Embryonic facial prominence (tissue), 1 donor: Measurements from ENCODE around the gene RBFOX1.

Experiments used
- DNase-seq: peaks from one replicate; pipeline ENCODE4 v3.0.0-alpha.2; 2016; ENCODE audit errors: extremely low spot score

RBFOX1 gene

DNA sequence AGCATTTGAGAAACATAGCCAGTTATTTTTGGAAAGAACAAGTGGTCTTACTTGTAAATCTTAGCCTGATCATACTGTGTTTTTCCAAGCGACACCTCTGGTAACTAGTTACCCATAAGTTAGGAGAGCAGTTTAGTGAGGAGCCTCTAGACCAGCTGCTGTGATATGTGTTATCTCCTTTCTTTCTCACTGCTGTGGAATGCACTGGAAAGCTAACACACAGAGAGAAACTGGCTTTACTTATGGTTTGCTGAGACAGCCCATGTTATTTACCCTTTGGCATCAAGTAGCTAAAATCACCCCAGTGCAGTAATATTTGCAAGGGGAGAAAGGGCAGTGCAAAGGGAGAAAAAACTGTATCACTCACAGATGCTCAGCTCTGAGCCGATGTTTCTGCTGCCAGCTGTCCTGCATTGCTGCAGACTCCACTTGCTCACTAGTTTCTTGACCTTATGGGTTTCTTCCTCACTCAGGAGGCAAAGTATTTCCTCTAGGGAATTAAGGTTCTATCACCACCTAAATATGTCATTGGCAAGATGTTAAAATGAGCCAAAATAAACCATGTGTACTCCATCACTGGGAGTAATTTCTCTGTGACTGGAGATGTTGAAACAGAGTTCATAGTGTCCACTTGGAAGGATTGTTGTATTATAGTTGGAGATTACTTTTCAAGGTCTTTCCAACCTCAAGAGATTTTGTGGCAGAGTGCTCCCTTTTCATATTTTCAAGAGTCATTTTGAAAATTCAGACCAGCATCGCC lies 2.3 kb downstream of the RBFOX1 start:
- DNase-seq, result no peak

DNA sequence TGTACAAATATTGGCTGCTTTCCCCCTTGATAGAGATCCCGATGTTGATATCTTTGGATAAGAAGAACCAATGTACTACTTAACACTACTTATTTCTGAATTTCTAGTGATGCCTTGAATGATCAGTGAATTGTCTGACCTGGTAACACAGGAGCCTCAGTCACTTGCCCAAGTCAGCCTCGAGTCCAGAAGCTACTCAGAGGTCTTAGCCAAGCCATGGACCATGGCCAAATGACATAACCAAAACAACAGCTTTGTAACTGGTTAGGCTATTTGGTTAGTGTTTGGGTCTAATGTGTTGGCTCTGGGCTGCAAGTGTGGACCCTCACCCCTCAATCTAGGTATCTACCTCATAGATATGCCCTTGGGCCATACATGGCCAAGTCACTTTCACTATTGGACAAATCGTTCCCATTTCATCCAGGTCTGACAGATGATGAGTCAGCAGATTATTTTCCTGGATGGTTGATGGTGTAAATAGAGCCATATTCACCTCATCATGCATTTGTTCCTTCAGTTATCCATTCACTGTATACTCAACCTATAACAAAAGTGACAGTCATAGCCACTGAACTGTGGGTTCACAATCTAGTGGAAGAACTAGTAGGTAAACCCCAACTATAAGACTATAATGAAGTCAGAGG lies 3.5 kb downstream of the RBFOX1 start:
- no peak for DNase-seq

DNA sequence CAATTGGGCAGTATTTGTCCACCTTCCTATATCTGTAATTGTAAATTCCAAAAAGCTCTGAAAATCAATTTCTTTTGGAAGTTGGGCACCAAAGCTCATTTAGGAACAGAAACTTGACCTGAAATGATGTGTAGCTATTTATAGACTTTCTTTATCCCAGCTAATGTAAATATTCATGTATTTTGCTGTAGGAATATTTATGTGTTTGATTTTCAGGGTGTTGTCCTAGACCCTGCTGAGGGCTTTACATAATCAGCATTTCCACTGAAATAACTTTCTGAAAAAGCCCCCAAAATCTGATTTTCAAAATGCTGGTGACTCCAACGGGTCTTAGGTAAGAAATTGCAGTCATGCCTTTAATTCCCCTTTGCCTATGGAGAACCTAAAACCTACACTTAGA lies 4.1 kb downstream of the RBFOX1 start:
- no peak for DNase-seq

DNA sequence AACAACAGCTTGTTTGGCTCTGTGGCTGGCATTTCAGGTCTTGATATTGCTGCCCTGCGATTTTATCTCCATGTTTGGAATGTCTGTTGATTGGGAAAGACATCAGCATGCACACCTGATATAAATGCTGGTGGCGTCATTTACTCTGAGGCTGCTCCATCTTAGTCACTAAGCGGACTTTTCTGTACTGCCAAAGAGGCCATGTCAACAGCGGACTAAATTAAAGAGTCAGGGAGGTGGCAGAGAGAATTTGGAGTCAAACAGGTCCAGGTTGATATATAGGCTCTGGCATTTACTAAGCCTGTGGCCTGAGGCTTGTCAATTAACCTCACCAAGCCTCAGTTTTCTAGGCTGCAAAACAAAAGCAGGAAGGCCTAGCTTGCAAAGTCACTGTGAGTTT lies 6.2 kb downstream of the RBFOX1 start:
- no peak for DNase-seq

DNA sequence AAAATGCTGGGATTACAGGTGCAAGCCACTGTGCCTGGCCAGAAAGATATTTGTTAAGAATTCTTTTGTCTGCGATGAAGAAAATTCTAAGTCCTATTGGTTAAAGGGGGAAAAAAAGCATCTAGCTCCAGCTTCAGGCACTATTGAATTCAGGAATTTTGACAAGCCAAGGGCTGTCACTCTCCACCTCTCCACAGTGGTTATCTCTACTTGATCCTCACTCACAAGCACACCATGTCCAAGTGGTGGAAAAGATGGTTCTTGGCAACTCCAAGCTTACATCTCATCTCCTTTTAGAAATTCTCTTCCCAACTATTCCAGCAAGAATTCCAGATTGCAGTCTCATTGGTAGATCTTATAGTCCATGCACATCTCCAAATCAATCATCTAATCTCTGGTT lies 7.1 kb downstream of the RBFOX1 start:
- DNase-seq, result no peak

DNA sequence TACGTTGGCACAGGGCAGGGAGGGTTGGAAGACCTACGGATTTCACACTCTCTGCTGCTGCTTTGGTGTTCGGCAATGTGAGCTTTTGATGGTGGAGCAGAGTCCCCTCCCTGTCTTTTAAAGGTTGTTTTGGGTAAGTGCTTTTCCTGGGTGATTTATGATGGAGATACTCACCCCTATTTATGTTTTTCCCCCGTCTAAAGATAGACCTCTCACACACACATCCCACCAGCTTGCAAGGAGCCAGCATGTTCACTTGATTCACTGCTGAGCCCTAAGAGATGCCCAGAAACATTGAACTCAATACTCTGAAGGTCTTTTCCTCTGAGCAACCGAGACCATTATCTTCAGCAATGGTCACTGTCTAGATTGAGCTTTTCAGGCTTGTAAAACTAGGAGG lies 8.3 kb downstream of the RBFOX1 start:
- no peak for DNase-seq

DNA sequence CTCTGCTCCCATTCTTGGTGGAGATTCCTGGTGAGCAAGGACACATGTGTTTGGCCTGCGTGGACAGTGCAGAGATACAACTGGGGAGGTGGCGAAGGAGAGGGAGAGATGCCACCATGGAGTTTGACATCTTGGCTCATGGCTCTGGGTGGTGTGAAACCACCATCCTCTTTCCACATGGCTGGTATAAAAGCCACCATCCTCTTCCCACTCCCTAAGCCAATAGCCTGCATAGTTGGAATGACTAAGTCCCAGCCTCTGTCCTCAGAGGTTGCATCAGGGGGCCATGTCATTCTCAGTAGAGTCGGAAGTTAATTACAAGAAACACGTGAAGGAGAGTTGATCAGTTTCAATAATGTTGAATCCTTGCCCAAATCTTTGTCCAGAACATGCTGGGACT lies 10.0 kb downstream of the RBFOX1 start:
- no peak for DNase-seq

DNA sequence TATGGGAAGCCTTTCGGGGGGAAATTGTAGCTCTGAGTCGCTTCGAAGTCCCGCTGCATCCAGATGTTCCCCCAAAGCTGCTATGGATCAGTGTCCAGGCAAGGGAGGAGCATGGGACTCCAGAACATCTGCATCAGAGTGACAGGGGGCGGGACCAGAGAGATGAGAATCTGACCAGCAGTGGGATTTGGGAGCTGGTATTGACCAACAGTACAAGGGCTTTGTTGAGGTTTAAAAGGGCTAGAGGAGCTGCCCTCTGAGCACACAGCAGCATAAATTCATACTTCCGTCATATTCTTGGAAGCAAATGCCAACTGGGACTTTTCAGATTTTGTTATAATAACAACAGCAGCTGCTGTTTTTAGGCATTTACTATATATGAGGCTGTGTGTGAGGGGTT lies 10.6 kb downstream of the RBFOX1 start:
- no peak for DNase-seq

DNA sequence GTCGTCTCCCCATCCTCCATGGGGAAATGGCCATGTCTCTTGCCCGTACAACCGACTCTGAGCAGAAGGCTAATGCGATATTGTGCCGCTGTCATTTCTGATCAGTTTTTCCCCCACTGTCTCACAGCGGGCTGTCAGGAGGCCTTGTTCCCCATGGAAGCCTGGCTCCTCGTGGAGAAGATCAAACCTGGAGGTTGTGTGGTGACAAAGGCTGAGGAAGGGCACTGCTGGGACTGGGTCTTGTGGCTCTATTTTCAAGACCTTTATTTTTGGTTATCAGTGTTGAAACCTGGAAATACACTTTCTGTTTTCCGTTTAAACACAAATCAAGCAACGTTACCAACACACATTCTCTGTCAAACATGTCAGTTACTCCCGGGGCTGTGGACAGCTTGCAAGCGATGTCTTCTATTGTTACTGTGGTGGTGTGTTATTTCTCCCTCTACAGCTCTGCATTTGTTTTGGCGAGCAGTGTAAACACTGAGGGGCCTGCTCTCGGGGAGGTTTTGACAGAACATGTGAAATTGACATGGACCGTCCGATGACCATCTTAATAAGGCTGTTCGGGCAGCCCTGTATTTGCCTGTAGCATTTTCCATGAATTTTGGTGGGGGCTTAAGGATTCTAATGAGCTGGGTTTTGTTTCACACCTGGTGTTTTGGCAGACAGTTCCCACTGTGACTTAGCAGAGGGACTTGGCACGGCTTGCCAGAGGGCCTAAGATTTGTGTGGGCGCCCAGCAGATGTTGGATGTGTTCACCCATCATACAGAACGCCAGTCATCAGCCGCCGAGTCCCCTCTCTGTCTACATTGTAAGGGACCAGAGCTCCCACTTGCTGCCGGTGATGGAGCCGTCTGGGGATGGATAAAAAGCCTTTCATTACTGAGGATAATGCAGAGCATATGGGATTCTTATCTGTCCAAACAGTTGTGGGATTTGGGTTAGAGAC lies 12.5 kb downstream of the RBFOX1 start:
- DNase-seq, result no peak

DNA sequence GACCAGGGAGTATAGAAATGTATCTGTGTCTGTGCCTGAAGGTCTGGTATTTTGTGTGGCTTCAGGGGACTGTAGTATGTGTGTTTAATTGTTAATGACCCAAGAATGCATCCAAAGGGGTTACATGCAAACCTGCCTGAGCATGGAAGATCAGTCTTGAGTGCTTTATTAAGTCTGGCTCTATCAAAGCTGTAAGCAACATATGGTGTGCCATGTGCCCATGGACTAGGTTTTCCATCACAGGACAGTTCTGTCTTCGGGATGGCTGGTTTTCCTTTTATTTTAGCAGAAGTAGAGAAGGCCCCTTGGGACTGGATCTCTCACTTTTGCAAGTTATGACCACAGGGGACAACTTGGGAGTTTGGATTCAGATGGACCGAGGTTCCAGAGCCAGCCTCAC lies 18.2 kb downstream of the RBFOX1 start:
- DNase-seq, result no peak

DNA sequence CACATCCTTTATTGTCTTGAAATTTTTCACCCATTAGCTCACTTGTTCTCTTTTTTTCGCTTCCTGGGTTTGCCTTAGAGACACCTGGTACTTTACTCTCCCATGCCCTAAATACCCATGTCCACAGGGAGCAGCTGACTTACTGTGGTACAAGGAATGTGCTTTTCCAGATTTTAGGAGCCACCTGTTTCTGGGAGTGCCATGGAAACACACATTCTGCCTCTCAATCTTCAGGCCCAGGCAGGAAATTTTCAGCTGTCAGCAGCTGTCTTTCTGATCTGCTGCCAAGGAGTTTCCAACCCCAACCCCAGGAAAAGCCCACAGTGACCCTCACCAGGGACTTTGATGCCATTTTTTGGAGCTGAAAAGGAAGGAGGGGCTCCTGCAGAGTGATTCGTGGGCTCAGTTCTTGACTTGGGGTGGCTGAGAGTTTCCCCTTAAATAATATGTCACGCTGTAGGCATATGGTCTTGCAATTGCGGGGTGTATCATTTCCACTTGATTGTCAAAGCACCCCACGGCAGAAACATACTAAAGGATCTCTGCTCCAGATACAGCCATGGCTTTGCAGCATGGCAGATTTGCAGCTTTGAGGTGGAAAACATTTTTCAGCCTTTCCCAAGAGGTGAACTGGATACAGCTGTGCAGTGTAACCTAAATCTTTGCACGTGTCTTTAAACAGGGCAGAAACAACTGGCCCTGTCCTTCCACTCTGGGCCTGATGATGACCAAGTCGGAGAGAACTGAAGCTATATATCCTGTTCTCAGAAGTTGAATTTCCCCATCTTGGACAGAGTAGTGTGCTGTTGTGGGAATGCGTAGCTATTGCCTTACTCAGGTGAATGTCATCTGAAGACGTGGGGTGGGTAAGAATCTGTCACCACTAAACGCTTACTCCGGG lies 19.2 kb downstream of the RBFOX1 start:
- DNase-seq, result no peak

DNA sequence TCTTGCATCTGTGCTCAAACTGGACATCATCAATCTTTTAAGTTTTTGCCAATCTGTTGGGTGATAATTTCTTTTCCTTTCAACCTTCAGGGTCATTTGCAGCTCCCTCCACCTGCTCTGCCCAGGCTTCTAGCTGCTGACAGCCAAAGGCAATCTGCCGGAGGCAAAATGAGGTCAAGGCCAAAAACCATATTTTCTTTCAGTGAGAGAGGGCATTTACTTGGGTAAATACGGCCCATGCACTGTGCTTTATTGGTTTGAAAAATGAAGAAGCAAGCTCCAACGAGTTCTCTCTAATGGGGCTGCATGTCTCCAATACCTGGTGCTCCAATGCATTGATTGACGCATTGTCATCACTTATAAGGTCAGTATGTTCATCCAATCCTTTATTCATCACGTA lies 23.1 kb downstream of the RBFOX1 start:
- no peak for DNase-seq

DNA sequence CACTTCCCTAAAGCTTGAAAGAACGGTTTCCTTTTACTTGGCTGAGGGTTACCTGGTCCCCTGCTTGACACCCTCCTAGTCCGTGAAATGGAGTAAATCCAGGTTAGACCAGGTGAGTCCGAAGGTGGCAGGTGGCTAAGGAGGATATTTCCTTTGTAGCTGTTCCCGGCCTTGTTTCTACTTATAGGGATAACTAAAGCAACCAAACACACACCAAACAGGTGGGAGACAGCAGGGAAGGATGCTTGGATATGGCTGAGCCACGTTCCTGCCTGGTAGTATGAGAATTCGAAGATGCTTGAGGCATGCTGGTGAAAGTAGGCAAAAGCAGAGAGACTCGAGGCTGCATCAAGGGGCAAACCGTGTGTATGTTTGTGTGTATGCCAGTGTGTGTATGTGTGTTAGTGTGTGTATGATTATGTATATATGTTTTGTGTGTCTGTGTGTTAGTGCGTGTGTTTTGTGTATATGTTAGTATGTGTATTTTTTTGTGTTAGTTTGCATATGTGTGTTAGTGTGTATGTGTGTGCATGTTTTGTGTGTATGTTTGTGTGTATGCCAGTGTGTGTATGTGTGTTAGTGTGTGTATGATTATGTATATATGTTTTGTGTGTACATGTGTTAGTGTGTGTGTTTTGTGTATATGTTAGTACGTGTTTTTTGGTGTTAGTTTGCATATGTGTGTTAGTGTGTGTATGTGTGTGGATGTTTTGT lies 28.9 kb downstream of the RBFOX1 start:
- DNase-seq, result no peak

DNA sequence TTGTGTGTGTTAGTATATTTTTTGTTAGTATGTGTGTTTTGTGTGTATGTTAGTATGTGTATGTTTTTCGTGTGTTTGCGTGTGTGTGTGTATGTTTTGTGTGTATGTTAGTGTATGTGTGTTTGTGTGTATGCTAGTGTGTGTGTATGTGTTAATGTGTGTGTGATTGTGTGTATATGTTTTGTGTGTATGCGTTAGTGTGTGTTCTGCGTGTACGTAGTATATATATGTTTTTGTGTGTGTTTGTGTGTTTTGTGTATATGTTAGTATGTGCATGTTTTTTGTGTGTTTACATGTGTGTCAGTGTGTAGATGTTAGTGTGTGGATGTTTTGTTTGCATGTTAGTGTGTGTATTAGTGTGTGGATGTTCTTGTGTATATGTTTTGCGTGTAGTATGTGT lies 29.6 kb downstream of the RBFOX1 start:
- DNase-seq, result no peak

DNA sequence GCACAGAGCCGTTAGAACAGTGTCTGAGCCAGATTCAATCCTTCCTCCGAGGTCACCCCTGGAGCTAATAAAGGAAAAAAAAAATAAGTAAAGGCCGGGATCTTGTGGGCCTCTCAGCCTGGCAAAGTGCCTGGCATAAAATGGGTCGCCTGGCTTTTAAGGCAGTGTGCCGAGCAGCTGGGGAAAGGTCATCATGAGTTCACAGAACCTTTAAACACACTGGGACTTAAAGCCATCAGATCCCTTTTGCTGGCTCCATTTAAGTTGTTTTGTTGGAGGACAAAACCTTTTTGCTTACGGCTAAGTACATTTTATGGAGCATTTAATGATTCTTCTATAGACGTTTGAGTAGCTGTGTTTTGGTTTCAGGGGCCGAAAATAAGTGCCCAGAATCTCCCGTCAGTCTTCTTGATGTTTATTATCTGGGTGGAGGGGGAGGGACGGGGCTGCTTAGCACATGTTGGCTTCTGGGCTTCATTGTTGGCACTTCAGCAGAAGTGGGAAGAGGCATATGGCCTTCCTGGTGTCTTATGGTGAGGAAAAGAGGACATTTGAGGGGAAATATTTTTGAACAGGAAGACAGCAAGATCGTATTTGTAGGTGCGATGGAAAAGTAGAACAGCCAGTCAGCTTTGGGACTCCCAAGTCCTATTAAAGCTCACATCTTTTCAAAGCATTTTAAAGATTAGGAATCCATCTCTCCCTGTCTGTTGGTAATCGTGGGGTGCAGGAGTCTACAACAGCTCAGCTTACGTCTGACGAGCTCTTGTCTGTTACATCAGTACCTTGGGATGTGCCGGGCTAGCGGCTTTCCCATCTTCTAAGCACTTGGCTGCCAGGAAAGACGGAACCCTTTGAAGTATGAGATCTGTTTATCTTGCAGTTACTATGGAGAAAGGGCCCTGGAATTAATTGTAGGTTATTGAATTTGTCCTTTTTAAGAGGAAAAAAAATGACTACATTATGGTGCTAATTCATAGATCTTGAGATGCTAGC lies 31.1 kb downstream of the RBFOX1 start:
- DNase-seq, result no peak

DNA sequence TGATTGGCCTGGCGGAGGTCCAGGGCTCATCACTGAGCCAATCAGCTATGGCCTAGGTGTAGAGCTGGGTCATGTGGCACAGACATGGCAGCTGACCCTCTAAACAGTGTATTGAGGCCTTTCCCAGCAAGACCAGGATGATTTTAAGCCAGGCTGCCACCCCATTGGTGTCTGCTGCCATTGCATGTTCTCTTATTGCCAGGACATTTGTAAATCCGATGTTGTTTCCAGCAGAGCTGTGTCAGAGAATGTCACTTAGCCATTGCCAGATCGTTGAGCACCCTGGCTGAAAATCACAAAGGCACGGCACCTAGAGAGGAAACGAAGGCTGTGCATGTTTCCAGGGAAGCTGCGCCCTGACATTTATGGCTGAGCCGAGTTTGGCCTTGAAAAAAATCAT lies 33.4 kb downstream of the RBFOX1 start:
- DNase-seq, result no peak

DNA sequence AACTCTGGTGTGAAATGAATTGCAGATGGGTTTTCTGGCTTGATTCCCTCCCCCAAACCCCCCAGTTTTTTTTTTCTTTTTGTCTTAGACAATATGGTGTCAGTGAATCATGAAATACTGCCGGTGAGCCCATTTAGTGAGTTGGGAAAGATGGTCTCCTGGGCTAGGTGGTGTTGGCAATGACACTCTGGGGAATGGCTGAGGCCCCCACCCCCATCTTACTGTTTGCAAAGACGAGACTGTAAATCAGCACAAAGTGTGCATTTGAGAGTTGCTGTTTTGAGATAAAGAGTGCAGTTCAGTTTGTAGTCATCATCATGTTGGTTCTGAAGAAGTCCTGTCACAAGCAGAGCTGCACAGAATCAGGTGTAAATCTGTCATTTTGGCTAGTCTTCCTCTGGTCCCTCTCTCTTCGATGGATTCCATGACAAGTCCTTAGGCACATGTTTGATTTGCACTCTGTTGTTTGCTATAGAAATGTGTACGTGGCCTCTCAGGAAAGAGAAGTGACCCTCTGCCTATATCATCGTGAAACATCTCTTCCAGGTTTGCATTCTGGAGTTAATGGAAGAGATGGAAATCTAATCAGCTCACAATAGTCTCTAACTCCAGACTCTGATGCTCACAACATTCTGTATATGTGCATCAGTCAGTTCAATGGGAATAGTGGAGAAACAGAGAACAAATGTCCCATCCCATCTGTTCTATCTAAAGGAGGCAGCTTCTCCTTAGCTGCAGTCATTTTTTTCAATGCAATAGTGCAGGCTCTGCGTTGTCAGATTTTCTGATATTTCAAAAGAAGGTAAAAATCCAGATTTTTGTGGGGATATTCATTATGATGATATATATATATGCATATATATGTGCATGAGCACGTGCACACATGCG lies 34.6 kb downstream of the RBFOX1 start:
- no peak for DNase-seq

DNA sequence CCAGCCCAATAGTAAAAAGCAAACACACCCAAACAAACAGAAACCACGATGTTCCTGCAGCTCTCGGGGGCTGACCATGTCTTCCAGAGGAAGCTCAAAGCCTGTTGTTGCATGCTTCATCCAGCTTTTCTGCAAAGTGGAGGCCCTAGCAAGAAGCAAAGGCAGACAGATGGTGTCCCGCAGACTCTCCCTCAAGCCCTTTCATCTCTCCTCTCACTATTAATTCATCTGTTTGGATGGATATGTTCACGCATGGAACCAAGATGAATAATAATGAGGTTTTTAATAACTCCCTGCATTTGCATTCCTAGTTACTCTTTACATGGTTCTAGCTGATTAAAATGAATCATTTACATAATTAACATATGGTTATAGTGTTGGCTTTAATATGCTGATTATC lies 36.6 kb downstream of the RBFOX1 start:
- no peak for DNase-seq

DNA sequence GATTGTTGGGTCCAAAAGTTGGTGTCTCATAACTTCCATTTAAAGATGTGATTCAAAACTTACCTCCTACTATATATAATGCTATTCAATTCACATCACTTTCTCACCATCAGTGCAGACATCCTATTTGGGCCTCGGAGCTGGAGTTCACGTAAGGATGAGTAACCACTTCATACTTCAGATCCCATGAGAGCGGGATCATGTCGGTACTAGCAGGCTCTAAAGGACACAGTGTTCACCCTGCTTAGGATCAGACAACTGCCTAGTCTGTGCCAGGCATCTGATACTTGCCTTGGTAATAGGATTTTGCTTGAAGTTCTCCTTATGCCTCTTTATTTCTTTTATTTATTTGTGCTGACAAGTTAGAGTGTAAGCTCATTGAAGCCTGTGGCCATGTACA lies 39.5 kb downstream of the RBFOX1 start:
- DNase-seq, result no peak
